ENCODE results near the gene GPR89B.
"Not testable (repeated sequence)": the region's sequence is repeated elsewhere in the genome, so short reads cannot be mapped to it uniquely, and the experiment has no call there.

DNA sequence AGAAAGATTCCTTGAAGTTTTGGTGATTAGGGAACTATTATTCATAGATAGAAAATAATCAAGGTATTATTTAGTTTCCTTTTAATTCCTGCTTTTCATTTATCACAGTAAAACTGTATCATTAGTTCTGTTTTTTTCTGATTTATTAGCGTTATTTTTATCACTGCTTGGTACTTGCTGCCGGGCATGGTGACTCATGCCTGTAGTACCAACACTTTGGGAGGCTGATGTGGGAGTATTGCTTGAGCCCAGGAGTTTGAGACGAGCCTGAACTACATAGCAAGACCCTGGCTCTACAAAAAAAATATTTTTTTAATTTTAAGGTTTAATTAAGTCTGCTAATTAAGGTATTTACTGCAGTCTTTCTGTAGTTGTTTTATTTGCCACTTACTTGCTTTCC lies 59.7 kb downstream of the GPR89B start:
- not testable (repeated sequence) for TF ChIP-seq HDAC2 (IDR thresholded peaks at IDR 0.05; ENCODE audit: borderline replicate concordance in 1 of 2, low read depth in 2 of 2, low read length in 2 of 2); POLR2AphosphoS5 (IDR thresholded peaks at IDR 0.05; ENCODE audit: low read depth, low read length); RXRA (IDR thresholded peaks at IDR 0.05; ENCODE audit: insufficient read depth, low read depth, low read length); GTF2F1 (IDR thresholded peaks at IDR 0.05; ENCODE audit: borderline replicate concordance, low read depth, low read length); EP300 (IDR thresholded peaks at IDR 0.05; ENCODE audit: borderline replicate concordance in 1 of 2, low read depth in 2 of 2, low read length in 2 of 2); TAF1 (IDR thresholded peaks at IDR 0.05; ENCODE audit: low read depth, low read length); TEAD4 (IDR thresholded peaks at IDR 0.05; ENCODE audit: low read depth, low read length); SAP30 (IDR thresholded peaks at IDR 0.05; ENCODE audit: insufficient read depth, insufficient replicate concordance, low read length); JUND (IDR thresholded peaks at IDR 0.05; ENCODE audit: low read length); EZH2 (IDR thresholded peaks at IDR 0.05; ENCODE audit: low read depth, low read length, severe bottlenecking)
- TF ChIP-seq, protein P1, sequence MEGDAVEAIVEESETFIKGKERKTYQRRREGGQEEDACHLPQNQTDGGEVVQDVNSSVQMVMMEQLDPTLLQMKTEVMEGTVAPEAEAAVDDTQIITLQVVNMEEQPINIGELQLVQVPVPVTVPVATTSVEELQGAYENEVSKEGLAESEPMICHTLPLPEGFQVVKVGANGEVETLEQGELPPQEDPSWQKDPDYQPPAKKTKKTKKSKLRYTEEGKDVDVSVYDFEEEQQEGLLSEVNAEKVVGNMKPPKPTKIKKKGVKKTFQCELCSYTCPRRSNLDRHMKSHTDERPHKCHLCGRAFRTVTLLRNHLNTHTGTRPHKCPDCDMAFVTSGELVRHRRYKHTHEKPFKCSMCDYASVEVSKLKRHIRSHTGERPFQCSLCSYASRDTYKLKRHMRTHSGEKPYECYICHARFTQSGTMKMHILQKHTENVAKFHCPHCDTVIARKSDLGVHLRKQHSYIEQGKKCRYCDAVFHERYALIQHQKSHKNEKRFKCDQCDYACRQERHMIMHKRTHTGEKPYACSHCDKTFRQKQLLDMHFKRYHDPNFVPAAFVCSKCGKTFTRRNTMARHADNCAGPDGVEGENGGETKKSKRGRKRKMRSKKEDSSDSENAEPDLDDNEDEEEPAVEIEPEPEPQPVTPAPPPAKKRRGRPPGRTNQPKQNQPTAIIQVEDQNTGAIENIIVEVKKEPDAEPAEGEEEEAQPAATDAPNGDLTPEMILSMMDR (IDR thresholded peaks at IDR 0.05; ENCODE audit: control extremely low read depth in 1 of 3, insufficient read depth in 1 of 3, low read depth in 1 of 3, low read length in 3 of 3), result not testable (repeated sequence)
